ENCODE data around the gene ZNF865. TPM values are rescaled to one million over a fixed set of nuclear protein-coding genes. Genes with fewer than 3 reads are reported as not detected.
A peak's percentile ranks its signal among the peaks of the same experiment; 100 is the strongest.

The ZNF865 gene
- polyA plus RNA-seq, 3 donors: 5.9 to 11.8 (median 11.1) TPM

DNA sequence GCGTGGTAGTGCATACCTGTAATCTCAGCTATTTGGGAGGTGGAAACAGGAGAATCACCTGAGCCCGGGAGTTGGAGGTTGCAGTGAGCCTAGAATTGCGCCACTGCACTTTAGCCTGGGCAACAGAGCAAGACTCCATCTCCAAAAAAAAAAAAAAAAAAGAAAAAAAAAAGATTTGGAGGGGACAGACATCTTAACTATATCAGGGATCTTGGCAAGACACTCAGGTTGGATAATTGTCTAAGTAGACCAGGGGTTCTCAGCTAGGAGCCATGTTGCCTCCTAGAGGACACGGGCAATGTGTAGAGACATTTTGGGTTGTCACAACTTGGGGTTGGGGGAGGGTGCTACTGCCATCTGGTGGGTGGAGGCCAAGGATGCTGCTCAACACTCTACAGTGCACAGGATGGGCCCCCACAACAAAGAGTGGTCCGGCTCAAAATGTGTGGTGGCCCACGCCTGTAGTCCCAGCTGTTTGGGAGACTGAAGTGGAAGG lies 33.5 kb downstream of the ZNF865 start:
- no peak for DNase-seq (ENCODE audit: extremely low read depth in 1 of 11, low read depth in 9 of 11, low spot score in 4 of 11)

- DNase-seq (ENCODE audit: extremely low read depth in 1 of 11, low read depth in 9 of 11, low spot score in 4 of 11): peak in 3 of 11 donors; percentile 57
Observed at GRCh38 chr19:55640043-55640576, 34.7 kb downstream of the ZNF865 start.

GRCh38 chr19:55640577-55641425 lies 35.4 kb downstream of the ZNF865 start, which contains the start of gene ZNF580:
ZNF580 (plus strand) TSS chr19:55641002; CDS start chr19:55642509, 1,507 bp downstream.
- DNase-seq (ENCODE audit: extremely low read depth in 1 of 11, low read depth in 9 of 11, low spot score in 4 of 11): peak in 6 of 11 donors; percentile 53 to 69 (median 62)

DNA sequence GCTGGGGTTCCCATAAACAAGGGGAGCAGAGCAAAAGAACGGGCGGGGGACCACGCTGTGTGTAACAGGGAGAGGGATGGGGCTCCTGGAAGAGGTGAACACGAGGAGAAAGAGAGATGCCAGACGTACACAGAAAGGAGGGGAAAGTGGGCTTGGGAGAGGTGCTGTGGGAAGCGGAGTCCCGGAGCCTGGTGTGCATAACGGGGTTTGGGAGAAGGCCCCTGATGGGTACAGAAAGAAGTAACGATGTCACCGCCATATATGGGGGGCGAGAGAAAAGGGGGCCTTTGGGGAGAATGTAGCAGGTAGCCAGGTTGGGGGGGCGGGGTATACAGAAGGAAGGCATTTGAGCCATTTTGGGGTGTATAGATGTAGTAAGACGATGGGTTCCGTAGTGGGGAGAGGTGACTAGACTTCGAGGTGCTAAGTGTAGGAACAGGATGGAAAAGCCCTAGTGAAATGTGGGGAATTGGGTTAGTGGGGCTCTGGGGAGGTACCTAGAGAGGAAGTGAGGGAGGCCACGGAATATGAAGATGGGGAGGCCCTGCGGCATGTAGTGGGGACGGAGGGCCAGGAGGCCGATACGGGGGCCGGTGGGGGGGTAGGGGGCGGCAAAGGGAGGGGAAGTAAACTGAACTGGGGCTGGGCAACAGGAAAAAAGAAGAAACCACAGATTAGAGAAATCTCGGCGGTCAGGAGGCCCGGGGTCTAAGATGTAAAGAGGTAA lies 36.1 kb downstream of the ZNF865 start:
- DNase-seq (ENCODE audit: extremely low read depth in 1 of 11, low read depth in 9 of 11, low spot score in 4 of 11): no peak

GRCh38 chr19:55642153-55643002 lies 36.9 kb downstream of the ZNF865 start:
- no peak for DNase-seq (ENCODE audit: extremely low read depth in 1 of 11, low read depth in 9 of 11, low spot score in 4 of 11)

DNA sequence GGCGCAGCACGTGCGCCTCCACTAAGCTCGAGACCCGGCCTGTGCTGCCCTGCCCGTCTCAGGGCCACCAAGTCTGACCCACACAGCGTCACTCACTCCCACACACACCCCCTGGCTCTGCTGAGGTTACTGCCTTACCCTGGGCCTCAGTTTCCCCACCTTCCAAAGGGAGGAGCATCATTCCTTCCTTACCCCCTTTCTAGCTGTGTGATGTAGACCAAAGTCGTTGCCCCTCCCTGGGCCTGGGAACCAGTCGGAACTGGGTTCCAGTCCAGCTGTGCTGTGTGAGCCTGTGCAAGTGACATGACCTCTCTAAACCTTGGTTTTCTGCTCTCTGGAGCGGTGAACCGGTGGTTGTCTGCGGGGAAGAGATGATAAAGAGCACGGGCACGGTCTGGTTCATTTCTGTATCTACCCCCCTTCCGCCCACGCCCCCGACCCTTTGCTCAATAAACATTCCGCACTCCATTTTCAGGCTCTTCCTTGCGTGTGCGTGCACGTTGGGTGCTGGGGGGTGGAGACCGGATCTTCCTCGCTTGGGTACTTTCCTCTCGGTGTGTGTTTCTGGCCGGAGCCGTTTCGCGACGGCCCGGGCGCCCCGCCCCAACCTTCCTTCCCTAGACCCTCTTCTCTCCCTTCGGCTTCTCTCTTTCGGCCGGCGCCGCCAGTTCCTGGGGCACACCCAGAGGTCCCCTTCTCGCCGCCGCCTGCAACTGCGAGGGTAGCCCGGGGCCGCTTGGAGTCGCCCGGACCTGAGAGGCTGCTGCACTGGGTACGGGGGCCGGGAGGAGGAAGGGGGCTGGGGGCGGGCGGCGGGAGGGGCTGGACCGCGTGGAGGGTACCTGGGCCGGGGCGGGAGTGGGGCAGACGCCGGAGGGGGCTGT lies 37.8 kb downstream of the ZNF865 start, which contains the start of gene ZNF581:
TSS of gene ZNF581 (plus strand) at position 647 of the 884 bp plus-strand sequence. CDS start 923 bp downstream, outside the sequence.
- DNase-seq (ENCODE audit: extremely low read depth in 1 of 11, low read depth in 9 of 11, low spot score in 4 of 11): peak in 3 of 11 donors; percentile 54 to 65 (median 62)

GRCh38 chr19:55643887-55644176 lies 38.4 kb downstream of the ZNF865 start:
- DNase-seq (ENCODE audit: extremely low read depth in 1 of 11, low read depth in 9 of 11, low spot score in 4 of 11): no peak

- DNase-seq (ENCODE audit: extremely low read depth in 1 of 11, low read depth in 9 of 11, low spot score in 4 of 11): no peak
Observed at GRCh38 chr19:55644191-55644833, 38.9 kb downstream of the ZNF865 start.

GRCh38 chr19:55644842-55645511 lies 39.5 kb downstream of the ZNF865 start:
- DNase-seq (ENCODE audit: extremely low read depth in 1 of 11, low read depth in 9 of 11, low spot score in 4 of 11): no peak

DNA sequence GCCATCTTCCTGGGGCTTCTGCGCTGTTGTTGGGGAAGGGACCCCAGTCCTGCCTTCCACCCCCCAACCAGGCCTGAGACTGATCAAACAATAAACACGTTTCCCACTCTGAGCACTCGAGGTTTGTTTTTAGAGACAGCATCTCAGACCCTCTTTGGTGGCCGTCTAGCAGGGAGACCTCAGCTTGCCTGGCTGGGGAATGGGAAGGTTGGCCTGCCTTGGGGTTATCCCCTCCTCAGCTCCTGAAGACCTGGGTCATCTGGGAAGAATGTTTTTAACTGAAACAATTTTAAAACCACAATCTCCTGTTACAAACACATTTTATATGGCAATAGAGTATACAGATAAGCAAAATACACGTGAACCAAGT lies 40.0 kb downstream of the ZNF865 start:
- DNase-seq (ENCODE audit: extremely low read depth in 1 of 11, low read depth in 9 of 11, low spot score in 4 of 11): no peak

GRCh38 chr19:55646889-55647731 lies 41.7 kb downstream of the ZNF865 start:
- DNase-seq (ENCODE audit: extremely low read depth in 1 of 11, low read depth in 9 of 11, low spot score in 4 of 11): no peak

DNA sequence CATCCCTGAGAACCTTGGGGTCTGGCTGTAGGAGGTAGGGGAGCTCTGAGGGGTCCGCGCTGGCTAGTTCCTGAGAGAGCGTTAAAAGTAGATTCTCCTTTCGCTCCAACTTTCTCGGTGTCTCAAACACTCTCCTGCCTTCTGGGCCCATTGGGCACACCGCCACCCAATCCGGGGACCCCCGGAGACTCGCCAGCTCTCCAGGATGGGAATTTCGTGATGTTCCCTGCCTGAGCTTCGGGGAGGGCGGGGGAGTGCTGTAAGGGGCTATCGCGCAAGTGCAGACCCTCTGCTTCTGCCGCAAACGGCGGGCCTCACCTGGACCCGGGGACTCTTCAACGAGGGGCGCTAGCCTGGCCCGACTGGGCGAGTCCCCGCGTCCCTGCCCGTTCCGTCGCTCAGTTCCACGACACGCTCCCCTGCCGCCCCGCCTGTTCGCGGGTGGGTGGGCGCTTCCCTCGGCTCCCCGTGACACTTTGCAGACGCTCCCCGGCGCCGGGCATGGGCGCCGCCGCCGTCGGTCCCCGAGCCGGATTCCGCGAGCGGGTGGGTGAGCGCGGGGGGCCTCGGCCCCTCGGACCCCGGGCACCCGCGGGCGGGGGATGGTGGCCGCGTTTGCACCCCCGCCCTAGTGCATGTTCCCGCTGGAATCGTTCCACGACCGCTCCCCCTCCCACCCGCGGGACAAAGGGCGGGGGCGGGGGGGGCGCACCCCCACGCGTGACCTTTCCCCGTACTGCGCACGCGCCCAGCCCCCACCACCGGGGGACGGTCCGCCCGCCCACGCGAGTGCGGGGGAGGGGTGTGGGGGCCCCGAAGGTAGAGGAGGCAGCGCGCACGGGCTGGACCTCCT lies 42.5 kb downstream of the ZNF865 start, which contains the start of gene CCDC106:
TSS of gene CCDC106 (plus strand) at position 481 of the 853 bp plus-strand sequence. CDS start 835 bp downstream, outside the sequence.
- DNase-seq (ENCODE audit: extremely low read depth in 1 of 11, low read depth in 9 of 11, low spot score in 4 of 11): peak in 5 of 11 donors; percentile 59 to 79 (median 74)

- no peak for DNase-seq (ENCODE audit: extremely low read depth in 1 of 11, low read depth in 9 of 11, low spot score in 4 of 11)
Observed at GRCh38 chr19:55648585-55649267, 43.3 kb downstream of the ZNF865 start.

DNA sequence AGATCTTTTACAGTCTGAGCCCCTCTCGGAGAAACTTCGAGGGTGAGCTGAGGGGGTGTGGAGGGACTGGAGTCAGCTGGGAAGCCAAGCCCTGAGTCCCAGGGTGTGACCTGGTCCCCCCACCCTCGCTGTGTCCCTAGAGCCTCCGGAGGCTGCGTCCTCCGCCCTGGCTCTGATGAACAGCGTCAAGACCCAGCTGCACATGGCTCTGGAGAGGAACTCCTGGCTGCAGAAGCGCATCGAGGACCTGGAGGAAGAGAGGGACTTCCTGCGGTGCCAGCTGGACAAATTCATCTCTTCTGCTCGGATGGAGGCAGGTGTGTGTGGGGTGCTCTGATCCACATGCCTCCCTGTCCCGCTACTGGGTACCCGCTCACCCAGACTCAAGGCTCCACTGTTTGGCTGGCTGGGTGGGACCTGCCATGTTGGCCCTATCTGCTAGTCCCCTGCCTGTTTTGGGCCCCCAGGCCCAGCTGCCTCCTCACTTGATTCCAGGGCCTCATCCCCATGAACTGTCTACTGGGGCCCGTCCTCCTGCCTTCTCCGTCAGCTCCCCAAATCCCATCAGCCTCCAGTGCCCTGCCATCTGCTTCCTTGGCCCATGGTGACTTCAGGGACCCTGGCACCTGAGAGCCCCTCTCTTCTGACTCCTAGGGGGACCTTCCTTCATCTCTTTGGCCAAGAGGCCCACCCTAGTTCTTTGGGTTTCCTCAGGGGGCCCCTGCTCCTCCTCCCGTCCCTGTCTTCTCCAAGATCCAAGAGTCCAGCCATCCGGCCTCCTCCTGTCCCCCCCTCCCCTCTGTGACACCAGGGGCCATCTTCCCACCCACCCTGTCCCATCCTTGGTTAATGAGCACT lies 44.0 kb downstream of the ZNF865 start:
- DNase-seq (ENCODE audit: extremely low read depth in 1 of 11, low read depth in 9 of 11, low spot score in 4 of 11): no peak
